Femur (tissue), 1 donor: ENCODE measurements around the gene NAPEPLD.
"Not testable (repeated sequence)": the region's sequence is repeated elsewhere in the genome, so short reads cannot be mapped to it uniquely, and the experiment has no call there.

Source experiments
- DNase-seq: peaks from one replicate; pipeline ENCODE4 v3.0.0-alpha.2; 2017

Gene NAPEPLD

GRCh38 chr7:103143868-103144267, 5.0 kb downstream of the NAPEPLD start:
- no peak for DNase-seq

GRCh38 chr7:103142494-103142893, 6.4 kb downstream of the NAPEPLD start:
- no peak for DNase-seq

- no peak for DNase-seq
Observed at GRCh38 chr7:103141753-103142404, 7.0 kb downstream of the NAPEPLD start.

DNA sequence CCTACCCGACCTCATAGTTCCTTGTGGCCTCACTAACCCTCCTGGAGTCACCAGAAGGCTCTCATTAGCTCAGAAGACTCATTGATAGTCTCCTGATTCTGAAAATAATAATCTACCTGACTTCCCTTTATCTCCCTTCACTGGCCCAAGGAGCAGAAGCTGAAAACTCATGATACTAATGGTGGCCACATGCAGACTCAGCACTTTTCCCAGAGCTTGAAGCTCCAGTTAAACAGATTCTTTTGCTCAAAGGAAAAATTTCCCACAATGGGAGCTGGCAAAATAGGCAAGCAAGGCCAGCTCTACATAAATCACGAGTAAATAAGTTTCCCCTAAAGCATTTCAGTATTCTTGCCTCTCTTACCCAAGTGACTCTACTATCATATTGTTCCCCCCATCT, 8.2 kb downstream of the NAPEPLD start:
- DNase-seq = no peak

- no peak for DNase-seq
Observed at GRCh38 chr7:103140061-103140460, 8.8 kb downstream of the NAPEPLD start.

DNA sequence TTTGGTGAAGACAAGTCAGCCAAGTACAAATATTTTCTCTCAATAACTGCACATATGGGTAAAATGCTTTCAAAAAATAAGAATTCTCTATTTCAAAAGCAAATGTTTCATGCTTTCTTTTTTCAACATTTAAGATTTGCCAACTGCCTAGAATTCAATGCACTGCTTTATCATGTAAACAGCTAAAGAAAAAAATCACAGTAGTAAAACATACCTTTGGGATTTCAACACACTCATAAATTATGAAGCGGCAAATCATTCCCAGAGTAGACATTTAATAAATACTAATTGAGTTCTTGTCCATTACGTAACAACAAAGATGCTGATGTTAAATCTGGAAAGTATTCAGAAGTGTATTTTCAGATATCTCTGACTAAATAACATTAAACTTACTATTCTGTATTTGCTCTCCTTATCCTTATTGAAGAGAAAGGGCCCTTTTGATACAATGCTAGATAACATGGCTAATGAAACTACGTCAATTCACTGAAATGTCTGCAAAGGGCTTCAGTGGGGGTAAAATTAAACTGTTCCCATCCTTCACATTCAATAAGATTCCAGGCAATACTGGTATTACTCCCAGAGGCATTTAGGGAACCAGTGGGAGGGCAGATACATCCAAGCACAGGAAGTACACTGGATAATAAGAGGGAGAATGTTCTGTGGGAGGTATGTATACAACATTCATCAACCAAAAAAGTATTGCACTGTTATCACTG, 13.9 kb downstream of the NAPEPLD start:
- DNase-seq = no peak

DNA sequence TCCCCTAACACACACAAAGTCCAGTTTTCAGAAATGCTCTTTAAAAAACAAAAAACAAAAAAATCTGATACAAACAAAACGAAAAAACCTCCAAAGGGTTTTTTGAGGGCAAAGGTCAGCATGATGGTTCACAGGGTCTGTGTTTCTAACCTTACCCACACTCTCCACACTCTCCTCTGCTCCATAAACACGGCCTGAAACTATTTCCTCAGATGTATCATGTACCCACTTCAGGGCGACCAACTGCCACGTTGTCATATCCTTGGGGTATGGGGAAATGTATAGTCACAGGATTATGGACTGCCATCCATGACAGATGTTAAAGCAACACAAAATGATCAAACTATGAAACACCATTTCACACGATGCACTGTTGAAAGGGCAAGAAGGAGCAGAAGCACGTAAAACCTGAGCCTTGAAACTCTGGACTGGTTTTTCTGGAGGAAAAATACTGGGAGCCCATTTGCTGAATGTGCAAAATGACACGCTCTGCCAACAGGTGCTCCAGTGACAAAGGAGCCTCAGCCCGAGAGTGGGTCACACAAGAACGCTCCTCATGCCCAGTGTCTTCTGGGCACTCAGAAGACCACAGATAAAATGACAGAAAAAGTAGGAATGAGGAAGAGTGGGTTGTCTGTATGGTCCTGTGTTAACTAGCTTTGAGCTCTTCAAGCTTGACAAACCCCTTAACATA, 15.8 kb downstream of the NAPEPLD start:
- no peak for DNase-seq

DNA sequence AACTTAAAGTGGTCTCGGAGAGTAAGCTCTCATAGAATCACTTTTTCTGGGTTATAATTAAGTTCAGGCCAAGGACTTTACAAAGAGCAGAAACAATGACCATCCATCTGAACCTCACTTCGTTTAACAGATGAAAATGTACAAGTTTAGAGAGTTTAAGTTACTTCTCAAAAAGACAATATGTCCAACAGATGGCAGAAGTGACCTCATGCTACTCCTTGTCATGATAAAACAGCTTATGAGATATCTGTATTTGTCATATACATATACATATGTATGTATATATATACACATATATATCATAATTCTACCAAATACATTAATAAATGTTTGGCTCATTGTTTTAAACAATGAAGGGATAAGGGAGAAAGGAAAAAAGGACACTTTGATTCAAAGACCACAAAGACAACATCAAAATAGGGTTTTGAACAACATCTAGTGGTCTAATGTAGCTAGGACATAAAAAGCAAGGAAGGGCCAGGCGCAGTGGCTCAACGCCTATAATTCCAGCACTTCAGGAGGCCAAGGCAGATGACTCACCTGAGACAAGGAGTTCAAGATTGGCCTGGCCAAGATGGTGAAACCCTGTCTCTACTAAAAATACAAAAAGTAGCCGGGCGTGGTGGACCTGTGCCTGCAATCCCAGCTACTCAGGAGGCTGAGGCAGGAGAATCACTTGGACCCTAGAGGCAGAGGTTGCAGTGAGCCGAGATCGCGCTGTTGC, 17.8 kb downstream of the NAPEPLD start:
- DNase-seq = no peak

DNA sequence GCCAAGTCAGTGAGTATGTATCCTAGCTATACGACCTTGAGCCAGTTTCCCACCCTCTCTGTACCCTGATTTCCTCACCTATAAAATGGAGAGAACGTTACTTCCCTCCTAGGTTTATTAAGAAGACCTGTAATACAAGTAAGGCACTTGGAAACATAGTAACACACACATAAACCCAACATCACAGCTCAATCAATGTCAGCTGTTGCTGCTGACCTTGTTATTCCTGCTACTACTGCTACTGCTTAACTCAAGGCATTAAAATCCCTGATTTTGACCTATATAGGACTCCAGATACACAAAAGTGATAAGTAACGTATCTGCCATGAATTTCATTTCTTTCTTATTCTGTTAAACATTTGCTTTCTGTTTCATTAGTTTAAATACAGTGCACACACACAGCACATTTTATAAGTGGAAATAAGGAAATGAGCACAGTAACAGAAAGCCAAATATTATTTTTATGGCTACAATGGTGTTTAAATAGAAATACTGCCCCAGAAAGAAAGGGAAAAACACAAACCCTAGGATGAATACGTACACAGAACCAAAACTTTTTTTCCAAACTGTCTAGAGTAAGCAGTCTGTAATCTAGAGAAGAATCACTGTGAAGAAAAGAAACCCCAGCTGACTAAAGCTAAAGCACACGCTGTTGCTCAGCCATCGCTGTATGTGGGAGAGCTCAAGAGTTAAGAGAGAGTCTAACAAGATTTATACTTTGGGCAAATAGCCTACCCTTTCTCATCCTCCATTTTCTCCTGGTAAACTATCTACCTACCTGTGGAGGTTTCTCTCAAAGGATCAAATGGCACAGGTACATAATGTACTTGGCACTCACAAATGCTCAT, 19.0 kb downstream of the NAPEPLD start:
- DNase-seq = no peak

DNA sequence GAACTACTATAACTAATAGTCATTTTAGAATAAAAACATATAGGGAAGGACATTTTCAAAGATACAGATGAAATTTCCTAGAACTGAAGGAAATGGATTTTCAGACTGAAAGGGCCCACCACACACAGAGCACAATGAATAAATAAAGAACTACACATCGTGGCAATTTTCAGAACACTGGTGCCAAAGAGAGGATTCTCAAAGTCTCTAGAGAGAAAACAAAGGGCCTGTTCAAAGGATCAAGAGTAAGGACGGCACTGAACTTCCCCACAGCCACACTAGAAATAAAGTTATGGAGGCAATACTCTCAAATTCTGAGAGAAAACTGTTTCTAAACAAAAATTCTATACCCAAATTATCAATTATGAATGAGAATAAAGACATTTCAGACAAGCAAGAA, 21.9 kb downstream of the NAPEPLD start:
- DNase-seq = no peak

- DNase-seq = no peak
Observed at GRCh38 chr7:103124429-103124979, 24.4 kb downstream of the NAPEPLD start.

DNA sequence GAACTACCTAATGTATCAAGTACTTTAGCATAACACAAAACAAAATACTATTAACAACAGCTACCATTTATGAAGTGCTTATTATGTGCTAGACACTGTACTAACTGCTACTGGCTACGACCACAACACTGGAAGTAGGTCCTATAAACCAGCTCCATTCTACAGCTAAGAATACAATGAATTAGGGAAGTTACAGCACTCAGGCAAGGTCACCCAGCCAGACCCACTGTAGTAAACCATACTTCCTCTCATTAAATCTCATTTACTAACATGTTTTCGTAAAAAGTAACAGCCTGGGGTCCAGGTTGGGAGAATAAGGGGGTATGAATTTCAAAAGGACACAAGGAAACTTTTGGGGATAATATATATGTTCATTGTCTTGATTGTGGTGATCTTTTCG, 25.4 kb downstream of the NAPEPLD start:
- DNase-seq = no peak

DNA sequence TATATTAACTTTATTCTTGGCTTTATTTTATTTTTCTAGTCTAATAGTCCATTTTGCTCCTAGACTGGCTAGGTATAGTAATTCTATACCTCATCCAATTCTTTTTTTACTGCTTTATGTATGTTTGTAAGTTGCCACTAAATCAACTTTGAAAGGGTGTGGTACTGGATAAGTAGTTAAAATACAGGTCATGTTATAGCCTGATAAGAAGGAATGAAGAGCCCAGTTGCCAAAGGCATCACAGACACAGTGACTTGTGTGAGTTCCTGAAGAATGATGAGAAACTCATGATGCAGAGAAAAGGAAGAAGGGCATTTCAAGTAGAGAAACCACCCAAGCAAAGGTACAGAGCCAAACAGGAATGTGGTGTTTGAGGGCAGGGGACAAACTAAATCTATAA, 27.3 kb downstream of the NAPEPLD start:
- DNase-seq = no peak

DNA sequence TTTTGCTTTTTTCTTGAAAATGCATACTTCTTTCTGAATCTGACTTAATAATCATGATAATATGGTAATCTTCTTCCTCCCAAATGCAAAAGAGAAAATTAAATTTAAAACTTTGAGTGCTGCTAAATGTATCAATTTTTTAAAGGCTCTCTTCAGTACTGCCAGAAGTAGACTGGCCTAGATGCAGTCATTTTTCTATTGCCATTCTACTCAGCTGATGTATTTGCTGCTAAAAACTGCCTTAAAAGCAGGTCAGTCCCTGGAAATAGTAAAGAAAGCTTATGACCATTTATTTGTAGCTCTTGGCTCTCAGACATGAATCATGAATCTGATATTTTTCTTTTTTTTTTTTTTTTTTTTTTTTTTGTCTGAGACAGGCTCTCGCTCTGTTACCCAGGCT, 28.5 kb downstream of the NAPEPLD start:
- DNase-seq = no peak

- DNase-seq = no peak
Observed at GRCh38 chr7:103119791-103120291, 29.1 kb downstream of the NAPEPLD start.

DNA sequence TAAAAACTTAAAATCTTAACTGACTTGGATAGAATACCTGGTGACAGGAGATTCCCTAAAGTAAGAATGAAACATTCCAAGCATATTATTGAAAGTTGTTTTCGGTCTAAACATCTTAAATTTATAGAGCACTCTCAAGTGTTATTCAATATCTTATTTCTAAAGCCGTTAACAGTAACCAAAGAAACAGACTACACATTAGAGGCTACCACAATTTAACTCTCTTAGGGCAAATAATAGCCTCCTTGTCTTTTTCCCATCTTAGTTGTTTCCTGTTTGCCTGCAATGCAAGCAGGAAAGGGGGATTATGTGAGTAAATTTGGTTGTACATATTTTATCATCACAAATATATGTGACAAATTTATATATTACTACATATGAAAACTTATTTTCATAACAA, 31.4 kb downstream of the NAPEPLD start:
- no peak for DNase-seq

- DNase-seq = no peak
Observed at GRCh38 chr7:103116991-103117390, 31.9 kb downstream of the NAPEPLD start.

GRCh38 chr7:103116511-103116910, 32.4 kb downstream of the NAPEPLD start:
- DNase-seq = no peak

DNA sequence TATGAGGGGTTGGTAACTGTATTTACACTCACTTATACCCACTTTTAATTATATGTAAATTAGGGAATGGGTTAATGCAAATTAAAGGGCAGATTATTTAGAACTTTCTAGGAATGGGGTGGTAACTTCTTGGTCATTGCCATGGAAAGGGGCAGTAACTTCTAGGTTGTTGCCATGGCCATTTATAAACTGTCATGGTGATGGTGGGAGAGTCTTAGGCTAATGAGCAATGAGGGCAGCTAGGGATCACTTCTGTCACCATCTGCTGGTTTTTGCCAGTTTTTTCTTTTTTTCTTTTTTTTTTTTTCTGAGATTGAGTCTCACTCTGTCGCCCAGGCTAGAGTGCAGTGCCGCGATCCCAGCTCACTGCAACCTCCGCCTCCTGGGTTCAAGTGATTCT, 33.1 kb downstream of the NAPEPLD start:
- no peak for DNase-seq

GRCh38 chr7:103114576-103115008, 34.3 kb downstream of the NAPEPLD start:
- no peak for DNase-seq

GRCh38 chr7:103113164-103113563, 35.7 kb downstream of the NAPEPLD start:
- peak; percentile 37 for DNase-seq

DNA sequence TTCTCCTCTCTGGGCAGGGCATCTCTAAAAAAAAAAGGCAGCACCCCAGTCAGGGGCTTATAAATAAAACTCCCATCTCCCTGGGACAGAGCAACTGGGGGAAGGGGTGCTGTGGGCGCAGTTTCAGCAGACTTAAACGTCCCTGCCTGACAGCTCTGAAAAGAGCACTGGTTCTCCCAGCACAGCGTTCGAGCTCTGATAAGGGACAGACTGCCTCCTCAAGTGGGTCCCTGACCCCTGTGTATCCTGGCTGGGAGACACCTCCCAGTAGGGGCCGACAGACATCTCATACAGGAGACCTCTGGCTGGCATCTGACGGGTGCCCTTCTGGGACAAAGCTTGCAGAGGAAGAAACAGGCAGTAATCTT, 42.2 kb downstream of the NAPEPLD start:
- not testable (repeated sequence) for DNase-seq
